Activated CD4-positive, alpha-beta T cell treated with anti-CD3 and anti-CD28 coated beads, Interleukin-2, amount 10 ng/mL, durations not matched to agents 24 days and 14 days (primary cell): ENCODE data around the gene MBD2. TPM values are rescaled to one million over a fixed set of nuclear protein-coding genes. Genes with fewer than 3 reads are reported as not detected.
A peak's percentile ranks its signal among the peaks of the same experiment; 100 is the strongest.
"Not testable (repeated sequence)": the region's sequence is repeated elsewhere in the genome, so short reads cannot be mapped to it uniquely, and the experiment has no call there.

Source experiments
- DNase-seq: peaks from one replicate; pipeline ENCODE4 v3.0.0; 2022
- H3K27ac Mint-ChIP-seq: one replicate; pipeline ENCODE4 v1.8.0; 2022; ENCODE audit warnings: mild to moderate bottlenecking, mixed read lengths
- H3K27me3 Mint-ChIP-seq: one replicate; pipeline ENCODE4 v1.8.0; 2022; ENCODE audit warnings: mixed read lengths
- H3K36me3 Mint-ChIP-seq: one replicate; pipeline ENCODE4 v1.8.0; 2022; ENCODE audit warnings: low read depth, mild to moderate bottlenecking, mixed read lengths
- H3K4me1 Mint-ChIP-seq: one replicate; pipeline ENCODE4 v1.8.0; 2021; ENCODE audit warnings: mixed read lengths
- H3K4me3 Mint-ChIP-seq: one replicate; pipeline ENCODE4 v1.8.0; 2022; ENCODE audit warnings: mild to moderate bottlenecking, moderate library complexity, mixed read lengths
- H3K9me3 Mint-ChIP-seq: one replicate; pipeline ENCODE4 v1.8.0; 2021; ENCODE audit warnings: mixed read lengths
- intact Hi-C: fragments of 100-400 bp; cut with micrococcal nuclease; formaldehyde crosslinking; loops from one replicate; pipeline ENCODE4 v1.15.1; 2023
- total RNA-seq: library from RNA; stranded (reverse); gene quantifications from 2 replicates; pipeline ENCODE4 v1.2.3, GENCODE V29; 2022

The MBD2 gene, protein sequence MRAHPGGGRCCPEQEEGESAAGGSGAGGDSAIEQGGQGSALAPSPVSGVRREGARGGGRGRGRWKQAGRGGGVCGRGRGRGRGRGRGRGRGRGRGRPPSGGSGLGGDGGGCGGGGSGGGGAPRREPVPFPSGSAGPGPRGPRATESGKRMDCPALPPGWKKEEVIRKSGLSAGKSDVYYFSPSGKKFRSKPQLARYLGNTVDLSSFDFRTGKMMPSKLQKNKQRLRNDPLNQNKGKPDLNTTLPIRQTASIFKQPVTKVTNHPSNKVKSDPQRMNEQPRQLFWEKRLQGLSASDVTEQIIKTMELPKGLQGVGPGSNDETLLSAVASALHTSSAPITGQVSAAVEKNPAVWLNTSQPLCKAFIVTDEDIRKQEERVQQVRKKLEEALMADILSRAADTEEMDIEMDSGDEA
- 195 and 200 TPM in 2 replicates for total RNA-seq

- Mint-ChIP-seq H3K4me3 (peak within 1 kb of the TSS; percentile 92), H3K36me3 (peaks cover 23% of the 10 kb centered on the region)
- intact Hi-C loops, result loop anchor here (1.0 to 10.0 kb wide), 5 partner anchors 40 to 720 kb away; partner anchors contain the start of genes C18orf54, POLI and STARD6
Observed at GRCh38 chr18:54224379-54225014, at the start of gene MBD2. TSS of gene MBD2 (minus strand) at chr18:54224669. CDS start at chr18:54224559, 110 bp downstream.

GRCh38 chr18:54269893-54270844 lies 45.7 kb upstream of the MBD2 start:
- Mint-ChIP-seq H3K4me3 (peak overlapping the region; percentile 85), H3K27me3 (peaks cover 2% of the 10 kb centered on the region), H3K9me3 (no peaks in the 10 kb centered on the region), H3K27ac (peak overlapping the region; percentile 95), H3K36me3 (no peaks in the 10 kb centered on the region), H3K4me1 (peaks cover 40% of the 10 kb centered on the region)
- intact Hi-C loops, result loop anchor here (1.0 to 10.0 kb wide), 9 partner anchors 9 to 445 kb away; partner anchors contain the start of genes C18orf54, MBD2 and STARD6
- peak; percentile 89 for DNase-seq

More at GRCh38 chr18:54224379-54225014, at the start of gene MBD2:
- peaks cover 34% of the 10 kb centered on the region for H3K4me1 Mint-ChIP-seq
- DNase-seq, result peak; percentile 99
- peak within 1 kb of the TSS; percentile 98 for H3K27ac Mint-ChIP-seq
- no peaks in the 10 kb centered on the region for H3K27me3 Mint-ChIP-seq
- no peaks in the 10 kb centered on the region for H3K9me3 Mint-ChIP-seq

DNA sequence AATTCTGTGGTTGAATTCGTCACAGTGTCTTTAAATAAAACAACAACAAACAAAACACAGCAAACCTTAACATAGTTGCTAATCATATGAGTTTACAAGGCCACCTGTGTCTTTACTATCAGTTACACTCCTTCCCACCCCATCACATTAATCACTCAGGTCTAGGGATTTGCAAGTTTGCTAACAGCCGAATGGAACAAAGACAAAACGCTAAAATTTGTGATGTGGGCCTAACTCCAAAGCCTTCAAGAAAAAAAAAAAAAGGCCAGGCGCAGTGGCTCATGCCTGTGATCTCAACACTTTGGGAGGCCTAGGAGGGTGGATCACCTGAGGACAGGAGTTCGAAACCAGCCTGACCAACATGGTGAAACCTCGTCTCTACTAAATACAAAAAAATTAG lies 44.3 kb upstream of the MBD2 start:
- intact Hi-C loops, result loop anchor here (1.0 to 10.0 kb wide), 8 partner anchors 7 to 446 kb away; partner anchors contain the start of genes C18orf54, MBD2 and STARD6
- H3K4me1 Mint-ChIP-seq, result peaks cover 49% of the 10 kb centered on the region
- H3K4me3 Mint-ChIP-seq, result peak overlapping the region; percentile 85
- H3K27me3 Mint-ChIP-seq, result peaks cover 2% of the 10 kb centered on the region
- no peak for DNase-seq
- H3K9me3 Mint-ChIP-seq, result no peaks in the 10 kb centered on the region
- H3K27ac Mint-ChIP-seq, result peak overlapping the region; percentile 95
- H3K36me3 Mint-ChIP-seq, result no peaks in the 10 kb centered on the region

GRCh38 chr18:54267701-54268100 lies 43.2 kb upstream of the MBD2 start:
- Mint-ChIP-seq H3K9me3 (no peaks in the 10 kb centered on the region), H3K27ac (no peak overlapping the region), H3K4me3 (no peak overlapping the region), H3K36me3 (no peaks in the 10 kb centered on the region), H3K27me3 (peaks cover 2% of the 10 kb centered on the region), H3K4me1 (peaks cover 53% of the 10 kb centered on the region)
- DNase-seq, result no peak
- intact Hi-C loops, result loop anchor here (2.0 to 10.0 kb wide), 3 partner anchors 89 to 447 kb away; partner anchors contain the start of genes C18orf54 and STARD6

GRCh38 chr18:54263904-54264336 lies 39.5 kb upstream of the MBD2 start:
- no peaks in the 10 kb centered on the region for H3K27me3 Mint-ChIP-seq
- intact Hi-C loops, result loop anchor here (1.0 to 10.0 kb wide), 5 partner anchors 21 to 451 kb away; partner anchors contain the start of gene MBD2
- H3K4me3 Mint-ChIP-seq, result peak overlapping the region; percentile 34
- H3K9me3 Mint-ChIP-seq, result no peaks in the 10 kb centered on the region
- H3K36me3 Mint-ChIP-seq, result no peaks in the 10 kb centered on the region
- peaks cover 48% of the 10 kb centered on the region for H3K4me1 Mint-ChIP-seq
- DNase-seq, result peak; percentile 75
- peak overlapping the region; percentile 86 for H3K27ac Mint-ChIP-seq

GRCh38 chr18:54261894-54262293 lies 37.4 kb upstream of the MBD2 start:
- intact Hi-C loops, result loop anchor here (1.0 to 10.0 kb wide), 5 partner anchors 7 to 453 kb away; partner anchors contain the start of gene POLI
- Mint-ChIP-seq H3K27ac (peak overlapping the region; percentile 96), H3K27me3 (no peaks in the 10 kb centered on the region), H3K9me3 (no peaks in the 10 kb centered on the region), H3K36me3 (no peaks in the 10 kb centered on the region), H3K4me3 (peak overlapping the region; percentile 54), H3K4me1 (peaks cover 42% of the 10 kb centered on the region)
- peak; percentile 69 for DNase-seq

GRCh38 chr18:54260396-54261072 lies 36.1 kb upstream of the MBD2 start:
- H3K9me3 Mint-ChIP-seq, result no peaks in the 10 kb centered on the region
- DNase-seq, result no peak
- no peaks in the 10 kb centered on the region for H3K36me3 Mint-ChIP-seq
- intact Hi-C loops, result loop anchor here (1.0 to 10.0 kb wide), 4 partner anchors 9 to 454 kb away; partner anchors contain the start of gene POLI
- peak overlapping the region; percentile 71 for H3K4me3 Mint-ChIP-seq
- peaks cover 35% of the 10 kb centered on the region for H3K4me1 Mint-ChIP-seq
- no peaks in the 10 kb centered on the region for H3K27me3 Mint-ChIP-seq
- H3K27ac Mint-ChIP-seq, result peak overlapping the region; percentile 96

DNA sequence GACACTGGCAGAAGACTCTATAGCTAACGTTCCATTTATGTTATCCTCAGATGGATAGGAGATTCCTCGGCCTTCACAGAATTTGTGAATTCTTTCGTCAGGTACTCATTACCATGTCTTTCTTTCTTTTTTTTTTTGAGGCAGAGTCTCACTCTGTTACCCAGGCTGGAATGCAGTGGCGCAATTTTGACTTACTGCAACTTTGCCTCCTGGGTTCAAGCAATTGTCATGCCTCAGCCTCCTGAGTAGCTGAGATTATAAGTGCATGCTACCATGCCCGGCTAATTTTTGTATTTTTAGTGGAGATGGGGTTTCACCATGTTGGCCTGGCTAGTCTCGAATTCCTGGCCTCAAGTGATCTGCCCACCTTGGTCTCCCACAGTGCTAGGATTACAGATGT lies 33.3 kb upstream of the MBD2 start:
- H3K27me3 Mint-ChIP-seq, H3K9me3 Mint-ChIP-seq, intact Hi-C loops, DNase-seq, H3K27ac Mint-ChIP-seq, H3K4me3 Mint-ChIP-seq, H3K36me3 Mint-ChIP-seq: not testable (repeated sequence)
- peaks cover 20% of the 10 kb centered on the region for H3K4me1 Mint-ChIP-seq

DNA sequence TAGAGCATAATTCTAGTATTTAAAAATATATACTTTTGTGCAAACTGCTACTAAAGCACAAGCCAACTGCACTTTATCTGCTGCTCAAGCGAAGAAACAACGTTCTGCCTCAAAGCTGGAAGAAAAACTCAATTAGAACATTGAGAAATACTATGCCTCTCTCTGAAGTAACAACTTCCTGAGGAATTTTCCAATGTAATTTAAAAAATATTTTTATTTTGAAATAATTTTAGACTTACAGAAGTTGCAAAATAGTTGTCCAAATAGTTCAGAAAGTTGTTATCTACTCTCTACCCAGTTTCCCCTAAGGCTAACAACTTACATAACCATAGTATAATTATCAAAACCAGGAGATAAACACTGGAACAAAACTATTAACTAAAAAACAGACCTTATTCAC lies 32.5 kb upstream of the MBD2 start:
- no peaks in the 10 kb centered on the region for H3K36me3 Mint-ChIP-seq
- H3K4me3 Mint-ChIP-seq, result no peak overlapping the region
- no peak overlapping the region for H3K27ac Mint-ChIP-seq
- DNase-seq, result no peak
- H3K4me1 Mint-ChIP-seq, result peaks cover 15% of the 10 kb centered on the region
- H3K27me3 Mint-ChIP-seq, result no peaks in the 10 kb centered on the region
- no peaks in the 10 kb centered on the region for H3K9me3 Mint-ChIP-seq
- intact Hi-C loops, result no loop called here

GRCh38 chr18:54255141-54255540 lies 30.7 kb upstream of the MBD2 start:
- Mint-ChIP-seq H3K9me3 (no peaks in the 10 kb centered on the region), H3K27me3 (no peaks in the 10 kb centered on the region), H3K36me3 (no peaks in the 10 kb centered on the region), H3K4me1 (peaks cover 12% of the 10 kb centered on the region), H3K4me3 (no peak overlapping the region), H3K27ac (no peak overlapping the region)
- intact Hi-C loops, result no loop called here
- no peak for DNase-seq

- Mint-ChIP-seq H3K36me3 (no peaks in the 10 kb centered on the region), H3K4me1 (peaks cover 10% of the 10 kb centered on the region), H3K27ac (no peak overlapping the region), H3K27me3 (no peaks in the 10 kb centered on the region), H3K9me3 (no peaks in the 10 kb centered on the region), H3K4me3 (no peak overlapping the region)
- intact Hi-C loops, result no loop called here
- DNase-seq, result no peak
Observed at GRCh38 chr18:54254265-54254758, 29.8 kb upstream of the MBD2 start.

- H3K27ac Mint-ChIP-seq, result no peak overlapping the region
- H3K36me3 Mint-ChIP-seq, result no peaks in the 10 kb centered on the region
- H3K9me3 Mint-ChIP-seq, result no peaks in the 10 kb centered on the region
- peaks cover 18% of the 10 kb centered on the region for H3K4me1 Mint-ChIP-seq
- intact Hi-C loops, result no loop called here
- no peaks in the 10 kb centered on the region for H3K27me3 Mint-ChIP-seq
- no peak for DNase-seq
- H3K4me3 Mint-ChIP-seq, result no peak overlapping the region
Observed at GRCh38 chr18:54251606-54252390, 27.3 kb upstream of the MBD2 start.
